Stimulated activated naive CD8-positive, alpha-beta T cell treated with anti-CD3 and anti-CD28 coated beads, Interleukin-15, amount 100 ng/mL, for 72 hours (primary cell): ENCODE data around the gene ATP2A2.
"Not testable (repeated sequence)": the region's sequence is repeated elsewhere in the genome, so short reads cannot be mapped to it uniquely, and the experiment has no call there.

Source experiments
- ATAC-seq: fragments of 150-1000 bp; cut with Tn5 transposase; 2 replicates; pipeline ENCODE4 v1.10.0; 2021; ENCODE audit warnings: mild to moderate bottlenecking, moderate library complexity
- DNase-seq, 2 donors: peaks; one replicate each; pipeline ENCODE4 v3.0.0; 2021 to 2022
- H3K27ac Mint-ChIP-seq, 2 donors: one replicate each; pipeline ENCODE4 v1.8.0; 2022; ENCODE audit warnings: mild to moderate bottlenecking in 2 of 2, mixed read lengths in 2 of 2, moderate library complexity in 2 of 2
- H3K27me3 Mint-ChIP-seq: one replicate; pipeline ENCODE4 v1.8.0; 2022; ENCODE audit warnings: mixed read lengths
- H3K4me1 Mint-ChIP-seq: one replicate; pipeline ENCODE4 v1.8.0; 2022; ENCODE audit warnings: mild to moderate bottlenecking, mixed read lengths
- H3K4me3 Mint-ChIP-seq, 2 donors: one replicate each; pipeline ENCODE4 v1.8.0; 2022; ENCODE audit warnings: mild to moderate bottlenecking in 2 of 2, mixed read lengths in 2 of 2, moderate library complexity in 1 of 2
- H3K9me3 Mint-ChIP-seq, 2 donors: one replicate each; pipeline ENCODE4 v1.8.0; 2022; ENCODE audit warnings: mixed read lengths in 2 of 2

The ATP2A2 gene

GRCh38 chr12:110311903-110312302, 30.9 kb downstream of the ATP2A2 start:
- no peak for ATAC-seq
- Mint-ChIP-seq H3K27me3 (no peaks in the 10 kb centered on the region), H3K9me3 (no peaks in the 10 kb centered on the region), H3K4me3 (no peak overlapping the region), H3K27ac (no peak overlapping the region), H3K4me1 (peaks cover 59% of the 10 kb centered on the region)
- no peak for DNase-seq

GRCh38 chr12:110312581-110313360, 31.7 kb downstream of the ATP2A2 start:
- Mint-ChIP-seq H3K9me3 (no peaks in the 10 kb centered on the region), H3K27me3 (no peaks in the 10 kb centered on the region), H3K4me3 (peak overlapping the region; percentile 0 to 34), H3K27ac (peak overlapping the region in 1 of 2 donors; percentile 26), H3K4me1 (peaks cover 51% of the 10 kb centered on the region)
- DNase-seq (no peak), ATAC-seq (peak; percentile 61)

GRCh38 chr12:110314308-110314707, 33.3 kb downstream of the ATP2A2 start:
- H3K9me3 Mint-ChIP-seq: no peaks in the 10 kb centered on the region
- no peak overlapping the region for H3K4me3 Mint-ChIP-seq
- H3K27me3 Mint-ChIP-seq: no peaks in the 10 kb centered on the region
- peak overlapping the region in 1 of 2 donors; percentile 80 for H3K27ac Mint-ChIP-seq
- peak; percentile 72 for ATAC-seq
- no peak for DNase-seq
- peaks cover 39% of the 10 kb centered on the region for H3K4me1 Mint-ChIP-seq

- H3K9me3 Mint-ChIP-seq: no peaks in the 10 kb centered on the region
- peak overlapping the region in 1 of 2 donors; percentile 10 for H3K27ac Mint-ChIP-seq
- H3K4me3 Mint-ChIP-seq: no peak overlapping the region
- no peaks in the 10 kb centered on the region for H3K27me3 Mint-ChIP-seq
- peaks cover 32% of the 10 kb centered on the region for H3K4me1 Mint-ChIP-seq
- no peak for ATAC-seq
- no peak for DNase-seq
Observed at GRCh38 chr12:110316861-110317260, 35.8 kb downstream of the ATP2A2 start.

GRCh38 chr12:110317911-110318310, 36.9 kb downstream of the ATP2A2 start:
- ATAC-seq: no peak
- H3K27me3 Mint-ChIP-seq: no peaks in the 10 kb centered on the region
- no peak overlapping the region for H3K27ac Mint-ChIP-seq
- peaks cover 21% of the 10 kb centered on the region for H3K4me1 Mint-ChIP-seq
- DNase-seq: no peak
- H3K4me3 Mint-ChIP-seq: no peak overlapping the region
- H3K9me3 Mint-ChIP-seq: no peaks in the 10 kb centered on the region

- Mint-ChIP-seq H3K27ac (no peak overlapping the region), H3K27me3 (no peaks in the 10 kb centered on the region), H3K9me3 (no peaks in the 10 kb centered on the region), H3K4me3 (no peak overlapping the region), H3K4me1 (peaks cover 7% of the 10 kb centered on the region)
- DNase-seq: no peak
- no peak for ATAC-seq
Observed at GRCh38 chr12:110320550-110320949, 39.5 kb downstream of the ATP2A2 start.

- ATAC-seq (no peak), DNase-seq (no peak)
- no peak overlapping the region for H3K4me3 Mint-ChIP-seq
- no peak overlapping the region for H3K27ac Mint-ChIP-seq
- H3K9me3 Mint-ChIP-seq: no peaks in the 10 kb centered on the region
- H3K27me3 Mint-ChIP-seq: no peaks in the 10 kb centered on the region
- H3K4me1 Mint-ChIP-seq: no peaks in the 10 kb centered on the region
Observed at GRCh38 chr12:110329710-110330109, 48.7 kb downstream of the ATP2A2 start.

- H3K27ac Mint-ChIP-seq: peak overlapping the region in 1 of 2 donors; percentile 57
- H3K9me3 Mint-ChIP-seq: no peaks in the 10 kb centered on the region
- no peaks in the 10 kb centered on the region for H3K27me3 Mint-ChIP-seq
- no peak for DNase-seq
- no peaks in the 10 kb centered on the region for H3K4me1 Mint-ChIP-seq
- no peak overlapping the region for H3K4me3 Mint-ChIP-seq
- ATAC-seq: no peak
Observed at GRCh38 chr12:110330124-110330523, 49.1 kb downstream of the ATP2A2 start.

- peak overlapping the region in 1 of 2 donors; percentile 63 for H3K27ac Mint-ChIP-seq
- H3K4me1 Mint-ChIP-seq: no peaks in the 10 kb centered on the region
- no peaks in the 10 kb centered on the region for H3K27me3 Mint-ChIP-seq
- DNase-seq: no peak
- no peak for ATAC-seq
- no peaks in the 10 kb centered on the region for H3K9me3 Mint-ChIP-seq
- no peak overlapping the region for H3K4me3 Mint-ChIP-seq
Observed at GRCh38 chr12:110330544-110330943, 49.5 kb downstream of the ATP2A2 start.

GRCh38 chr12:110333201-110333600, 52.2 kb downstream of the ATP2A2 start:
- peak overlapping the region in 1 of 2 donors; percentile 57 for H3K27ac Mint-ChIP-seq
- DNase-seq (no peak), ATAC-seq (no peak)
- H3K9me3 Mint-ChIP-seq: no peaks in the 10 kb centered on the region
- H3K4me1 Mint-ChIP-seq: no peaks in the 10 kb centered on the region
- H3K27me3 Mint-ChIP-seq: no peaks in the 10 kb centered on the region
- H3K4me3 Mint-ChIP-seq: no peak overlapping the region

GRCh38 chr12:110335481-110336045, 54.5 kb downstream of the ATP2A2 start:
- Mint-ChIP-seq H3K4me3 (no peak overlapping the region), H3K4me1 (no peaks in the 10 kb centered on the region), H3K9me3 (no peaks in the 10 kb centered on the region), H3K27me3 (no peaks in the 10 kb centered on the region), H3K27ac (peak overlapping the region in 1 of 2 donors; percentile 28)
- DNase-seq (no peak), ATAC-seq (no peak)

- DNase-seq (no peak), ATAC-seq (no peak)
- no peak overlapping the region for H3K27ac Mint-ChIP-seq
- no peaks in the 10 kb centered on the region for H3K27me3 Mint-ChIP-seq
- no peak overlapping the region for H3K4me3 Mint-ChIP-seq
- no peaks in the 10 kb centered on the region for H3K9me3 Mint-ChIP-seq
- no peaks in the 10 kb centered on the region for H3K4me1 Mint-ChIP-seq
Observed at GRCh38 chr12:110337912-110338710, 57.1 kb downstream of the ATP2A2 start.

- Mint-ChIP-seq H3K9me3 (no peaks in the 10 kb centered on the region), H3K27me3 (no peaks in the 10 kb centered on the region), H3K27ac (no peak overlapping the region), H3K4me3 (no peak overlapping the region), H3K4me1 (no peaks in the 10 kb centered on the region)
- peak; percentile 48 for ATAC-seq
- no peak for DNase-seq
Observed at GRCh38 chr12:110338754-110339153, 57.7 kb downstream of the ATP2A2 start.

GRCh38 chr12:110339184-110339952, 58.3 kb downstream of the ATP2A2 start:
- H3K9me3 Mint-ChIP-seq: no peaks in the 10 kb centered on the region
- no peaks in the 10 kb centered on the region for H3K27me3 Mint-ChIP-seq
- H3K4me1 Mint-ChIP-seq: no peaks in the 10 kb centered on the region
- ATAC-seq (no peak), DNase-seq (no peak)
- H3K27ac Mint-ChIP-seq: no peak overlapping the region
- no peak overlapping the region for H3K4me3 Mint-ChIP-seq

GRCh38 chr12:110340261-110340660, 59.2 kb downstream of the ATP2A2 start:
- H3K4me3 Mint-ChIP-seq, H3K4me1 Mint-ChIP-seq, DNase-seq, ATAC-seq, H3K27me3 Mint-ChIP-seq, H3K9me3 Mint-ChIP-seq: not testable (repeated sequence)
- H3K27ac Mint-ChIP-seq: peak overlapping the region; percentile 14 to 17
